Activated CD8-positive, alpha-beta memory T cell treated with anti-CD3 and anti-CD28 coated beads for 4 hours (primary cell): ENCODE data around the gene FILIP1L.

Source experiments
- DNase-seq, 2 donors: peaks; one replicate each; pipeline ENCODE4 v3.0.0-alpha.2; 2020; ENCODE audit warnings: low read depth in 2 of 2

FILIP1L gene

GRCh38 chr3:100042166-100042981 is 71.9 kb downstream of the FILIP1L start:
- DNase-seq, result no peak

DNA sequence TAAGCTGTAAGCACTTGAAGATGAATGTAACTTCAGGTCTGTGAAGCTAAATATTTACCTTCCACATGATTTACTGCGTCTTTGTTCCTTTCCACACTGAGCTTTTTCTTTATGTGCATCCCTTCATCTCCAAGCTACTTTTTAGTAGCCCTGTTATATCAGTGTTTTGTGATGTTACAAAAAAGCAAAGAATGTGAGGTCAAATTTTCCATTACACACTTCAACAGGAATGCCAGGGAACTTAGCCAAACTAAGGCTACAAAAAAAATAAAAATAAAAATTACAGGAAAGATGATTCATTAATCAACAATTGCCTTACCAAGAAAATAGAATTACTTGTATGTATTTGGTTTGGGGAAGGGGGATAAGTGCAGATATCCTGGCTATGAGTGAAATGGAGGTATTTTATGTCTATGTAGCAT is 73.0 kb downstream of the FILIP1L start:
- no peak for DNase-seq

GRCh38 chr3:100040451-100041225 is 73.7 kb downstream of the FILIP1L start:
- DNase-seq, result no peak

- DNase-seq, result no peak
These were observed 75.2 kb downstream of the FILIP1L start for GRCh38 chr3:100039075-100039474.

- DNase-seq, result no peak
These were observed 80.3 kb downstream of the FILIP1L start for GRCh38 chr3:100033903-100034471.

DNA sequence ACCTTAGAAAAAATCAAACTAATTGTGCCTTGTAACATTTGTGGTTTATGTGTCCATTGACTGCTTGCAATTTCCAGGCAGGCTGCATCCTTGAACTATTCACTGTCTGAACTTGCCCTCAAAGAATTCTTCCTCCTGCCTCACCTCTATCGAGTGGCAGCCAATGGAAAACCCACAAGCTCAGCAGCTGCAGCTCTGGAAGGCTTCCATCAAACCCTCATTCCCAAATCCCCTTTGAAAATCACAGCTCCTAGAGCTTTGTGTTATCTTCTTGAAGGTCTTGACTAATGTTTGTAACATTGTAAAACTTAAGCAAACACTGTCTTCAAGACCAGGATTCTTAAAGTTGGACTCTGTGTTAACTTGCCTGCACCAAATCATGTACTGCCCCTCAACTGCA is 81.1 kb downstream of the FILIP1L start:
- DNase-seq, result no peak

- no peak for DNase-seq
These were observed 82.1 kb downstream of the FILIP1L start for GRCh38 chr3:100032243-100032642.

- DNase-seq, result no peak
These were observed 83.3 kb downstream of the FILIP1L start for GRCh38 chr3:100030914-100031425.

GRCh38 chr3:100030346-100030745 is 84.0 kb downstream of the FILIP1L start:
- DNase-seq, result no peak

DNA sequence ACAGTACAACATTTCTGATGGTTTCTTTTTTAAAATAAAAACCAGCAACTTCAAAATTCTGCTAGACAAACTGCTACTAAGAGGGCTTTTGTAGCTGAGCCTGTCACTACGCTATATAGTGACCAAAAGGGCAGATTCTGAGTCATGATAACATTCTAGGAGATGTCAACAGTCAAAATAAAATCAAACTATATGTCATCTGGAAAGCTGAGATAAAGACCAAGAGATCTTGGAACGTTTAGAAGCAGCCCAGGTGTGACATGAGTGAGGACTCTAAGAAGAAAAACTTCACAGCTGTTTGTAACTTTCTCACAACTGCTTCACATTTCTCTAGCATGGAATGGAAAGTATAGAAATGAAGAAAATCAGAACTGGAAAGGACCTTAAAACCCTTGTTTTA is 84.6 kb downstream of the FILIP1L start:
- DNase-seq, result no peak

GRCh38 chr3:100029052-100029451 is 85.2 kb downstream of the FILIP1L start:
- DNase-seq, result no peak

- DNase-seq, result no peak
These were observed 87.0 kb downstream of the FILIP1L start for GRCh38 chr3:100027321-100027720.

DNA sequence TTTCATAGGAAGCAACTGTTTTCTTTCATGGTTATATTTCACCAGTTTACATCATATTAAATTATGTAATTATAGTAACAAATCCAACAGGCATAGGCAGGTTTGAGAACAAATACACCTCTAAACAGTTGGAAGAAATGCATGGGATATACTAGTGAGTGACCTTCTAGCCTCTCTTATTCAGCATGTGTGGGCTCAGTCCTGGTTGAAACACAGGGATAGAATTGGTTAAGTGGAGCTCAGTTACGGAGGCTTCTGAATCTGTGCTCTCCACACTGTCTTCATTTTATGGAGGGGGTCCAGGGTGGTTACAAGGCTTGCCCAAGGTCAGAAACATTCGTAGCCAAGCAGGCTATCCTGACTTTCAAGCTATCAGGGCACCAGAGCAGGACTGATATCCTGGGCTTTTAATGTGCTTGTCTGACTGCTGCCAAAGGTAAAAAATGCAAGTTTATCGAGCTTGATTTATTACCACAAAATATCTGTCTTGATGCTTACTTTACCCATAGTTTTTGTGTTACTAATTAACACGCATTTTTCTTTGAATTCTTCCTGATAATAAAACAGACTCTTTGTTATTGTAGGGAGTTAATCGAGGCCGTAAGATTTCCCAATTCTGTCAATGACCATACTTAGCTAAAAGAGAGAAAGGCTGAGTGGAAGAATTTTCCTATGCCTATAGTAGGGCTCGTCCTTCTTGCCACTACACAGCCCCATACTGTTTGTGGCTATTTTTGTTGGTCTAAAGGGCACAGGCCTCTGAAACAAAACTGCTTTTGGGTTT is 89.6 kb downstream of the FILIP1L start:
- no peak for DNase-seq

GRCh38 chr3:100023595-100023994 is 90.7 kb downstream of the FILIP1L start:
- DNase-seq, result no peak

DNA sequence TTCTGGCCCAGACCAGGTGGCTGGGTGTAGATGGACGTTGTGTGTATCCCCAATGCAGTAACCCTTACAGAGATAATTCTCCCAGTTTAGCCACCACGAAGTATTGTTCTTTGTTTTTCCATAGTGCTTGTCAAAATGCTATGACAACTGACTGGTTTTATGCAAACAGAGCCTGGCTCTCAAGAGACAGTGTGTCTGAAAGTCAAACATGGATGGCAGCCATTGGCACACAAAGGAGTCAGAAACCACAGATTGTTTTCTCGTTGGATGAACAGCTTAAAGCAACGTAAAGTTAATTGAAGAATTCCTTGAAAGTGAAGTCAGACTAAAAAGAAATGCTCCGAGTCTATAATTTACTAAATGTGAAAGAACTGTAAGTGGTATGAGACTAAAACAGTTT is 91.2 kb downstream of the FILIP1L start:
- no peak for DNase-seq

- no peak for DNase-seq
These were observed 91.8 kb downstream of the FILIP1L start for GRCh38 chr3:100022506-100022905.

GRCh38 chr3:100020876-100021644 is 93.2 kb downstream of the FILIP1L start:
- DNase-seq, result no peak

DNA sequence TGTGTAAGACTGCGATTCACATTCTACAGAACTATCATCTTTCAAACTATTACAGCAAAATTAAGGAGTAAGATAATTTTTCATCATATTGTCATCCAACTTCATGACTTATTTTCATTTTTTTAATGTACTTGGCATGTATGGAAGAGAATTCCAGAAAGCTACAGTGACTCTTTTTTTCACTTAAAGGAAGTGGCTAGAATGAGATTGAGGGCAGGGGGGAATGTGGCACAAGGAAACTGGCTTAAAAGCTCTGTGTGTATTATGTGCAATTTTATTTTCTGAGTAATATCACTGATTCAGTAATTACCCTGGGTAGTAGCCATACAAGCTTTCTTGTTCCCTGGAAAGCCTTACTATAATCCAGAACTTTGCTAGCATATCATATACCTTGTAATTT is 94.6 kb downstream of the FILIP1L start:
- DNase-seq, result no peak

GRCh38 chr3:100018806-100019205 is 95.5 kb downstream of the FILIP1L start:
- no peak for DNase-seq

GRCh38 chr3:100010087-100010417 is 104.2 kb downstream of the FILIP1L start:
- DNase-seq, result no peak
